Renal cortical epithelial cell (primary cell): ENCODE measurements around the gene PIH1D2. TPM values are rescaled to one million over a fixed set of nuclear protein-coding genes. Genes with fewer than 3 reads are reported as not detected.
A peak's percentile ranks its signal among the peaks of the same experiment; 100 is the strongest.
"Not testable (repeated sequence)": the region's sequence is repeated elsewhere in the genome, so short reads cannot be mapped to it uniquely, and the experiment has no call there.

Source experiments
- DNase-seq: peaks from one replicate; pipeline ENCODE4 v3.0.0-alpha.2; 2011; ENCODE audit warnings: low read depth
- total RNA-seq: library from RNA; depleted of rRNA; stranded (reverse); fragments of >200 nt; gene quantifications from 2 replicates; pipeline ENCODE4 v1.2.3, GENCODE V29; 2014

PIH1D2 gene
- total RNA-seq, result 3.0 and 7.4 TPM in 2 replicates

- DNase-seq, result peak; percentile 85
Observed at GRCh38 chr11:112073941-112074811, at the start of gene PIH1D2, which contains the start of gene NKAPD1. Gene PIH1D2 (minus strand): TSS chr11:112074017. CDS start chr11:112073174, 843 bp downstream. Gene NKAPD1 (plus strand): TSS chr11:112074299. CDS start chr11:112075575, 1,276 bp downstream.

- DNase-seq, result no peak
Observed at GRCh38 chr11:112123129-112123528, 49.3 kb upstream of the PIH1D2 start.

GRCh38 chr11:112121981-112122615, 48.3 kb upstream of the PIH1D2 start:
- peak; percentile 19 for DNase-seq

GRCh38 chr11:112118176-112118575, 44.4 kb upstream of the PIH1D2 start:
- no peak for DNase-seq

GRCh38 chr11:112115386-112115785, 41.6 kb upstream of the PIH1D2 start:
- no peak for DNase-seq

GRCh38 chr11:112114460-112114859, 40.6 kb upstream of the PIH1D2 start:
- DNase-seq, result no peak

- peak; percentile 76 for DNase-seq
Observed at GRCh38 chr11:112113539-112114457, 40.0 kb upstream of the PIH1D2 start.

- peak; percentile 81 for DNase-seq
Observed at GRCh38 chr11:112106070-112106469, 32.3 kb upstream of the PIH1D2 start.

GRCh38 chr11:112103446-112103845, 29.6 kb upstream of the PIH1D2 start:
- no peak for DNase-seq

- DNase-seq, result no peak
Observed at GRCh38 chr11:112100462-112100861, 26.6 kb upstream of the PIH1D2 start.

GRCh38 chr11:112097734-112098528, 24.1 kb upstream of the PIH1D2 start:
- no peak for DNase-seq

- DNase-seq, result no peak
Observed at GRCh38 chr11:112096194-112096593, 22.4 kb upstream of the PIH1D2 start.

- DNase-seq, result not testable (repeated sequence)
Observed at GRCh38 chr11:112095302-112095701, 21.5 kb upstream of the PIH1D2 start.

- no peak for DNase-seq
Observed at GRCh38 chr11:112087212-112087611, 13.4 kb upstream of the PIH1D2 start.

GRCh38 chr11:112086422-112087191, 12.8 kb upstream of the PIH1D2 start, which contains the start of the genes SDHD and TIMM8B:
Gene SDHD (plus strand): TSS chr11:112086873. CDS start chr11:112086908, 35 bp downstream.
Gene TIMM8B (minus strand): TSS chr11:112086756. CDS start chr11:112086723, 33 bp downstream.
- DNase-seq, result peak; percentile 95

GRCh38 chr11:112085822-112086421, 12.1 kb upstream of the PIH1D2 start:
- DNase-seq, result peak; percentile 16

- peak; percentile 65 for DNase-seq
Observed at GRCh38 chr11:112082729-112083128, 8.9 kb upstream of the PIH1D2 start.

- DNase-seq, result no peak
Observed at GRCh38 chr11:112062923-112063322, 10.9 kb downstream of the PIH1D2 start.

GRCh38 chr11:112058103-112058502, 15.7 kb downstream of the PIH1D2 start:
- peak; percentile 70 for DNase-seq
